ENCODE measurements around the gene ARL6IP6. TPM values are rescaled to one million over a fixed set of nuclear protein-coding genes. Genes with fewer than 3 reads are reported as not detected.

ARL6IP6 gene
- total RNA-seq, 1 experiment from 2014 or later, result 43.6 TPM

- Histone ChIP-seq H3K9me3 (ENCODE audit: low read depth, low read length, poor library complexity, severe bottlenecking) (no peaks in the 10 kb centered on the region), H3K36me3 (ENCODE audit: insufficient read depth, low read length, poor library complexity, severe bottlenecking) (peaks cover 76% of the 10 kb centered on the region), H3K27ac (ENCODE audit: low read depth, low read length, poor library complexity, severe bottlenecking) (no peak overlapping the region), H3K4me3 (ENCODE audit: low read depth, low read length, poor library complexity, severe bottlenecking) (no peak overlapping the region), H3K27me3 (replicated peaks; ENCODE audit: insufficient read depth, low read depth, low read length, poor library complexity) (no peaks in the 10 kb centered on the region), H3K4me1 (ENCODE audit: insufficient read depth, low read length, poor library complexity, severe bottlenecking) (no peaks in the 10 kb centered on the region)
- no peak for DNase-seq (ENCODE audit: low spot score)
- no peak for TF ChIP-seq CTCF (conservative IDR thresholded peaks at IDR 0.05; ENCODE audit: low read depth, low read length)
- TF ChIP-seq EZH2 (IDR thresholded peaks at IDR 0.05; ENCODE audit: borderline replicate concordance, low read depth, low read length, poor library complexity, severe bottlenecking), result no peak
- CTCF ChIA-PET, result no interaction called here
- intact Hi-C loops (cut with micrococcal nuclease; ENCODE audit: unreplicated experiment), result no loop called here
- POLR2A ChIA-PET (ENCODE audit: low non-redundant PET), result no interaction called here
- no TSS peak for BruUV-seq (replicated peaks)
These were observed 39.6 kb upstream of the ARL6IP6 start for GRCh38 chr2:152678808-152679207.

- Histone ChIP-seq H3K4me3 (ENCODE audit: low read depth, low read length, poor library complexity, severe bottlenecking) (no peak overlapping the region), H3K27ac (ENCODE audit: low read depth, low read length, poor library complexity, severe bottlenecking) (no peak overlapping the region), H3K4me1 (ENCODE audit: insufficient read depth, low read length, poor library complexity, severe bottlenecking) (no peaks in the 10 kb centered on the region), H3K36me3 (ENCODE audit: insufficient read depth, low read length, poor library complexity, severe bottlenecking) (peaks cover 38% of the 10 kb centered on the region), H3K27me3 (replicated peaks; ENCODE audit: insufficient read depth, low read depth, low read length, poor library complexity) (no peaks in the 10 kb centered on the region), H3K9me3 (ENCODE audit: low read depth, low read length, poor library complexity, severe bottlenecking) (no peaks in the 10 kb centered on the region)
- ChIA-PET CTCF (no interaction called here), POLR2A (ENCODE audit: low non-redundant PET) (no interaction called here)
- BruUV-seq (replicated peaks), result no TSS peak
- no peak for DNase-seq (ENCODE audit: low spot score)
- TF ChIP-seq EZH2 (IDR thresholded peaks at IDR 0.05; ENCODE audit: borderline replicate concordance, low read depth, low read length, poor library complexity, severe bottlenecking) (no peak), CTCF (conservative IDR thresholded peaks at IDR 0.05; ENCODE audit: low read depth, low read length) (no peak)
- intact Hi-C loops (cut with micrococcal nuclease; ENCODE audit: unreplicated experiment), result no loop called here
These were observed 35.8 kb upstream of the ARL6IP6 start for GRCh38 chr2:152682663-152683062.

DNA sequence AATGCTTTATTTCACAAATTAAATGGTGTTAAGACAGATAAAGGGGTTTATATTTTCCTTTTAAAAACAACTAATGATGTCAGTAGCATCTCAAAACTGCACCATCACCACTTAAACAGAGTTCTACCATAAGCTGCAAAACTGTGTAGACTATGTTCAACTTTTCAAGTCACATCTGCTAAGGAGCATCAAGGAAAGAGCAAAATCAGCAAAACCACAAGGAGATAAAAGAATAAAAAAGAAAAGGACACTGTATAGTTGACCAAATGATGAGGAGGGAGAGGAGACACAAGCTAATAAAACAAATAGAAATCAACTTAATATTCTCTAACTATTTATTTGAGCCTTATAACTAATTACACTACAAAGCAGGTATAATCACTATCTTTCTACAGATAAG, 35.0 kb upstream of the ARL6IP6 start:
- H3K4me3 ChIP-seq (ENCODE audit: low read depth, low read length, poor library complexity, severe bottlenecking), result no peak overlapping the region
- no peak for TF ChIP-seq CTCF (conservative IDR thresholded peaks at IDR 0.05; ENCODE audit: low read depth, low read length)
- no peak for TF ChIP-seq EZH2 (IDR thresholded peaks at IDR 0.05; ENCODE audit: borderline replicate concordance, low read depth, low read length, poor library complexity, severe bottlenecking)
- no peak overlapping the region for H3K27ac ChIP-seq (ENCODE audit: low read depth, low read length, poor library complexity, severe bottlenecking)
- no TSS peak for BruUV-seq (replicated peaks)
- intact Hi-C loops (cut with micrococcal nuclease; ENCODE audit: unreplicated experiment), result no loop called here
- no peaks in the 10 kb centered on the region for H3K27me3 ChIP-seq (replicated peaks; ENCODE audit: insufficient read depth, low read depth, low read length, poor library complexity)
- POLR2A ChIA-PET (ENCODE audit: low non-redundant PET), result no interaction called here
- no peaks in the 10 kb centered on the region for H3K9me3 ChIP-seq (ENCODE audit: low read depth, low read length, poor library complexity, severe bottlenecking)
- CTCF ChIA-PET, result no interaction called here
- H3K4me1 ChIP-seq (ENCODE audit: insufficient read depth, low read length, poor library complexity, severe bottlenecking), result no peaks in the 10 kb centered on the region
- no peak for DNase-seq (ENCODE audit: low spot score)
- H3K36me3 ChIP-seq (ENCODE audit: insufficient read depth, low read length, poor library complexity, severe bottlenecking), result peaks cover 30% of the 10 kb centered on the region
